NCI-H2227 (cell line): Measurements from ENCODE around the gene OPRD1.

Source experiments
- DNase-seq: peaks from one replicate; lab custom pipeline; 2025; ENCODE audit not compliant: unreplicated experiment; lab: John Stamatoyannopoulos, UW

Gene OPRD1

GRCh38 chr1:28882009-28882628 is 70.1 kb downstream of the OPRD1 start:
- DNase-seq: peak; percentile 92

- no peak for DNase-seq
Observed at GRCh38 chr1:28883242-28883616, 71.3 kb downstream of the OPRD1 start.

- DNase-seq: no peak
Observed at GRCh38 chr1:28885472-28885877, 73.5 kb downstream of the OPRD1 start.

- DNase-seq: no peak
Observed at GRCh38 chr1:28885977-28886730, 74.2 kb downstream of the OPRD1 start.

- DNase-seq: peak; percentile 92
Observed at GRCh38 chr1:28886731-28887418, 74.9 kb downstream of the OPRD1 start.

- no peak for DNase-seq
Observed at GRCh38 chr1:28887419-28887834, 75.5 kb downstream of the OPRD1 start.

GRCh38 chr1:28887835-28888682 is 76.1 kb downstream of the OPRD1 start:
- peak; percentile 67 for DNase-seq

- DNase-seq: no peak
Observed at GRCh38 chr1:28888915-28889314, 76.9 kb downstream of the OPRD1 start.

GRCh38 chr1:28889357-28889756 is 77.4 kb downstream of the OPRD1 start:
- no peak for DNase-seq

GRCh38 chr1:28890435-28890834 is 78.5 kb downstream of the OPRD1 start:
- no peak for DNase-seq

GRCh38 chr1:28890836-28891235 is 78.9 kb downstream of the OPRD1 start:
- no peak for DNase-seq

- DNase-seq: no peak
Observed at GRCh38 chr1:28891256-28891655, 79.3 kb downstream of the OPRD1 start.

GRCh38 chr1:28893403-28894102 is 81.6 kb downstream of the OPRD1 start:
- DNase-seq: peak; percentile 43

GRCh38 chr1:28894785-28895184 is 82.8 kb downstream of the OPRD1 start:
- DNase-seq: no peak

GRCh38 chr1:28895896-28896608 is 84.1 kb downstream of the OPRD1 start:
- DNase-seq: no peak

- no peak for DNase-seq
Observed at GRCh38 chr1:28896609-28896986, 84.6 kb downstream of the OPRD1 start.

GRCh38 chr1:28897789-28898188 is 85.8 kb downstream of the OPRD1 start:
- DNase-seq: no peak

- no peak for DNase-seq
Observed at GRCh38 chr1:28898405-28898881, 86.5 kb downstream of the OPRD1 start.

GRCh38 chr1:28899267-28899666 is 87.3 kb downstream of the OPRD1 start:
- no peak for DNase-seq

- DNase-seq: no peak
Observed at GRCh38 chr1:28900562-28900961, 88.6 kb downstream of the OPRD1 start.
